Activated naive CD8-positive, alpha-beta T cell treated with anti-CD3 and anti-CD28 coated beads for 36 hours (primary cell): Measurements from ENCODE around the gene CDC25B. TPM values are rescaled to one million over a fixed set of nuclear protein-coding genes. Genes with fewer than 3 reads are reported as not detected.
"Not testable (repeated sequence)": the region's sequence is repeated elsewhere in the genome, so short reads cannot be mapped to it uniquely, and the experiment has no call there.

Source experiments
- DNase-seq: peaks from one replicate; pipeline ENCODE4 v3.0.0; 2021
- H3K27ac Mint-ChIP-seq: one replicate; pipeline ENCODE4 v1.8.0; 2022; ENCODE audit warnings: mild to moderate bottlenecking, moderate library complexity, mixed read lengths
- H3K27me3 Mint-ChIP-seq: one replicate; pipeline ENCODE4 v1.8.0; 2022; ENCODE audit warnings: mild to moderate bottlenecking, mixed read lengths
- H3K36me3 Mint-ChIP-seq: one replicate; pipeline ENCODE4 v1.8.0; 2021; ENCODE audit warnings: mild to moderate bottlenecking, mixed read lengths
- H3K4me1 Mint-ChIP-seq: one replicate; pipeline ENCODE4 v1.8.0; 2021; ENCODE audit warnings: mixed read lengths
- H3K4me3 Mint-ChIP-seq: one replicate; pipeline ENCODE4 v1.8.0; 2022; ENCODE audit warnings: mild to moderate bottlenecking, moderate library complexity, mixed read lengths
- H3K9me3 Mint-ChIP-seq: one replicate; pipeline ENCODE4 v1.8.0; 2022; ENCODE audit warnings: mixed read lengths
- total RNA-seq, 2 experiments: library from RNA; stranded (reverse); gene quantifications; one replicate each; pipeline ENCODE4 v1.2.3, GENCODE V29; 2021

Gene CDC25B
- total RNA-seq, 2 experiments from 2014 or later: 54.6 to 60.9 TPM

DNA sequence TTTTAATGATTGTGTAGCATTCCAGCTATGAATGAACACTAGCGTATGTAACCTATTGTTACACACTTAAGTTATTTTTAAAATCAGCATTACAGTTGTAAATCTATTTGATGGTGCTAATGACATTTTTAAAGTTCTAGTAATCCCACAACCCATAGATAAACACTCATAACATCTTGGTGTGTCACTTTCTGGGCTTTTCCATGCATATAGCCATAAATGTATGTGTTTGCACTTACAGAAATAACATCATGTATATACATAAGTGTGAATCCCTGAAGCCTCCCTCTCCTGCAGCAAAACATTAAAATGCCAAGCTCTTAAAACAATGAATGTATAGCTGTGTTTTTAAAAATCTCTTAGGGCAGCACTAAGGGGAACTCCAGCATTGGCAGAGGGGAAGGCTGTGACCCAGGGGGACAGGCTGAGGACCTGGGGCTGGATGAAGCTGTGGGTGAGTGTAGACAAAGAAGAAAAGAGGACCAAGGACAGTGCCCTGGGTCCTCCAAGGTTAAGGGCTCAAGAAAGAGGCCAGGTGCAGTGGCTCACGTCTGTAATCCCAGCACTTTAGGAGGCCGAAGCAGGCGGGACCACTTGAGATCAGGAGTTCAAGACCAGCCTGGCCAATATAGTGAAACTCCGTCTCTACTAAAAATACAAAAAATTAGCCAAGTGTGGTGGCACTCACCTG lies 8.6 kb upstream of the CDC25B start:
- H3K27ac Mint-ChIP-seq: no peak overlapping the region
- H3K4me1 Mint-ChIP-seq: peaks cover 23% of the 10 kb centered on the region
- no peak for DNase-seq
- peak overlapping the region; percentile 68 for H3K4me3 Mint-ChIP-seq
- H3K27me3 Mint-ChIP-seq: no peaks in the 10 kb centered on the region
- no peaks in the 10 kb centered on the region for H3K9me3 Mint-ChIP-seq
- peaks cover 10% of the 10 kb centered on the region for H3K36me3 Mint-ChIP-seq

DNA sequence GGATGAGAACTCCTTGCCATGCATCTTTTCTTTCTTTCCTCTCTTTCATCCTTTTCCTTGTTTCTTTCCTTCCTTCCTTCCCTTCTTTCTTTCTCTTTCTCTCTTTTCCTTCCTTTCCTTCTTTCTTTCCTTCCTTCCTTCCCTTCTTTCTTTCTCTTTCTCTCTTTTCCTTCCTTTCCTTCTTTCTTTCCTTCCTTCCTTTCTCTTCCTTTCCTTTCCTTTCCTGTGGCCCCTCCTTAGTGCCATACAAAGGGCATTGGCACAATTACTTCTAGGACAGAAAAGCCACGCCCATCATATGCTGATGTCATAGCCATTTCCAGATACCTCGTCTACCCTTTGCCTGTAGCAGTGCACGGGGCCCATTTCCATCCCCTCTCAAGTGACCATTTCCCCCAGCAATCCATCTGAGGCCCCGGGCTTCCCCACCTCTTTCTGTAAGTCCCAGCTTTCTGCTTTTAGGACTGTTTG lies 7.4 kb upstream of the CDC25B start:
- Mint-ChIP-seq H3K36me3 (peaks cover 9% of the 10 kb centered on the region), H3K4me1 (peaks cover 21% of the 10 kb centered on the region), H3K4me3 (no peak overlapping the region), H3K27ac (no peak overlapping the region), H3K27me3 (no peaks in the 10 kb centered on the region), H3K9me3 (no peaks in the 10 kb centered on the region)
- no peak for DNase-seq

DNA sequence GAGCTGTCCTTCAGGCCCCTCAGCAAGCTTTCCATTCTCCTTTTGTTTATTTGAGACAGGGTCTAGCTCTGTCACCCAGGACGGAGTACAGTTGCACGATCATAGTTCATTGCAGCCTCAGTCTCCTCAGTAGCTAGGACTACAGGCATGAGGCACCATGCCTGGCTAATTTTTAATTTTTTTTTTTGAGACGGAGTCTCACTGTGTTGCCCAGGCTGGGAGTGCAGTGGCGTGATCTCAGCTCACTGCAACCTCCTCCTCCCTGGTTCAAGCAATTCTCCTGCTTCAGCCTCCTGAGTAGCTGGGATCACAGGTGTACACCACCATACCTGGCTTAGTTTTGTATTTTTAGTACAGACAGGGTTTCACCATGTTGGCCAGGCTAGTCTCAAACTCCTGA lies 6.9 kb upstream of the CDC25B start:
- not testable (repeated sequence) for DNase-seq, H3K9me3 Mint-ChIP-seq, H3K4me3 Mint-ChIP-seq, H3K27me3 Mint-ChIP-seq, H3K27ac Mint-ChIP-seq, H3K36me3 Mint-ChIP-seq
- H3K4me1 Mint-ChIP-seq: peaks cover 21% of the 10 kb centered on the region

DNA sequence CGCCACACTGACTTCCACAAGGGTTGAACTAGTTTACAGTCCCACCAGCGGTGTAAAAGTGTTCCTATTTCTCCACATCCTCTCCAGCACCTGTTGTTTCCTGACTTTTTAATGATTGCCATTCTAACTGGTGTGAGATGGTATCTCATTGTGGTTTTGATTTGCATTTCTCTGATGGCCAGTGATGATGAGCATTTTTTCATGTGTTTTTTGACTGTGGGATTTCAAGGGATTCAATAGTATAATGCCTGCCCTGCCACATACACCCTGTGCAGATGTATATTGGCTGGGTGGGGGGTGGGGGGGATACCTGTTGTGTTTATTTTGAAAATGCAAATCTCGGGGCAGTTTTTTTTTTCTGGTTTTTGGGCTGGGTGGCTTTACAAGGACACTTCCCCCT lies 1.9 kb upstream of the CDC25B start:
- peaks cover 30% of the 10 kb centered on the region for H3K4me1 Mint-ChIP-seq
- H3K27ac Mint-ChIP-seq, H3K27me3 Mint-ChIP-seq, H3K4me3 Mint-ChIP-seq, H3K9me3 Mint-ChIP-seq, DNase-seq: not testable (repeated sequence)
- H3K36me3 Mint-ChIP-seq: peaks cover 18% of the 10 kb centered on the region

DNA sequence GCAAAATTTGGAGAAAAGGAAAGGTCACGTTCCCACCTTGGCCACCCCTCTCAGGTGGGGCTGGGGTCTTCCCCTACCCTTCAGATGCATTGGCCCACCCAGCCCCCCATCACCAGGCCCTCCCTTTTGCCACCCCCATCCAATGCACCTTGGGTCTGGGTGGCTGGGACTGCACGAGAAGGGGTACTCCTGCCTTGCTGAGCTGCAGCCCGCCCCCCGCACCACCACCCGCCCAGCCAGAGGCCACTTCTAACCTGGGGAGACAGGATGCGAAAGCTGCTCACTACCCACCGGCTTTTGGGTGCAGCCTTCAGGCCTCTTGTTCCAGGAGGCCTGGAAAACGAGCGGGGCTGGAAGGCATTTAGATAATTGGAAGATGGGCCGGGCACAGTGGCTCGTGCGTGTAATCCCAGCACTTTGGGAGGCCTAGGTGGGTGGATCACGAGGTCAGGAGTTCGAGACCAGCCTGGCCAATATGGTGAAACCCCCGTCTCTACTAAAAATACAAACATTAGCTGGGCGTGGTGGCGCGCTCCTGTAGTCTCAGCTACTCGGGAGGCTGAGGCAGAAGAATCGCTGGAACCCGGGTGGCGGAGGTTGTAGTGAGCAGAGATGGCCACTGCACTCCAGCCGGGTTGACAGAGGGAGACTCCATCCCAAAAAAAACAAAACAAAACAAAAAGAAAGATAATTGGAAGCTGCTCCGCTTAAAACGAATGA lies 1.2 kb upstream of the CDC25B start:
- no peak for DNase-seq
- Mint-ChIP-seq H3K27ac (peak overlapping the region; percentile 96), H3K9me3 (no peaks in the 10 kb centered on the region)

DNA sequence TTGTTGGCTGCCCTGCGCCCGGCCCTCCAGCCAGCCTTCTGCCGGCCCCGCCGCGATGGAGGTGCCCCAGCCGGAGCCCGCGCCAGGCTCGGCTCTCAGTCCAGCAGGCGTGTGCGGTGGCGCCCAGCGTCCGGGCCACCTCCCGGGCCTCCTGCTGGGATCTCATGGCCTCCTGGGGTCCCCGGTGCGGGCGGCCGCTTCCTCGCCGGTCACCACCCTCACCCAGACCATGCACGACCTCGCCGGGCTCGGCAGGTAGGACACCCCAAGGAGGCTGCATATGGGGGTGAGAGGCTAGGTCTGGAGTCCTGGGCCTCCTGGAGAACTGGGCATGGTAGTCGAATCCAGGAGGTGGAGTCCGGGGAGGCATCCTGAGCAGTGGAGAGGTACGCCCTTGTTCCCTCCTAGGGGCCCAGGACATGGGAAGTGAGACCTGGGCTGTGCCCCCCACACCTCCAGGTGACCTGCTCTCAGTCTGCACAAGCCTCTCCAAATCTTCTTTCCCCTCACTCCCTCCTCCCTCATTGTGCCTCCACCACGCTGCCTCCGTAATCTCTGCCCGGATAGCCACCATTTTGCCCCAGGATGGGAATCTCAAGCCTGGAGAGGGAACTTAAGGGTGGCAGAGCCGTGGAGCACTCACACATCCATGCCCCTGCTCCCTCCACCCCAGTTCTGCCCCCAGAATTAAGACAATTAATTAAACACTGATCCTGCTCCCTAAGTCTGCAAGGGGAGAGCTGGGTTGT lies 541 bp downstream of the CDC25B start:
- peak overlapping the region; percentile 94 for H3K27ac Mint-ChIP-seq
- H3K9me3 Mint-ChIP-seq: no peaks in the 10 kb centered on the region
- no peaks in the 10 kb centered on the region for H3K27me3 Mint-ChIP-seq
- H3K36me3 Mint-ChIP-seq: peaks cover 31% of the 10 kb centered on the region
- DNase-seq: no peak
- peak overlapping the region; percentile 98 for H3K4me3 Mint-ChIP-seq
- peaks cover 45% of the 10 kb centered on the region for H3K4me1 Mint-ChIP-seq

More for the DNA sequence above, 1.2 kb upstream of the CDC25B start:
- peaks cover 37% of the 10 kb centered on the region for H3K4me1 Mint-ChIP-seq
- H3K27me3 Mint-ChIP-seq: no peaks in the 10 kb centered on the region
- H3K4me3 Mint-ChIP-seq: peak overlapping the region; percentile 98
- H3K36me3 Mint-ChIP-seq: peaks cover 21% of the 10 kb centered on the region

DNA sequence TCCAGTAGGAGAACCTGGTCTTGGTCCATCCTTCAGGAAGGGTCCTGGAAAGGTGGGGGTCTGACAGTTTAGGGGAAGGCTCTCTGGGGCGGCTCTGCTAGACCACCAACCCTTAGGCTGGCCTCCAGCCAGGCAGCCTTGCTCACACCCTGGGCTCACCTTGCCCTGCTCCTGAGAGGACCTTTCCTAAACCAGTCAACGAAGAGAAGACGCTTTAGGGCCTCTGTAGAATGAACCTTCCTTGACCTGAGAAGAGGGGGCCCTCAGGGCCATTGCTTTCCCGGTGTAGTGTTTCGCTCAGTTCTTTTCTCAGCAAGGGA lies 1.1 kb downstream of the CDC25B start:
- Mint-ChIP-seq H3K9me3 (no peaks in the 10 kb centered on the region), H3K27me3 (no peaks in the 10 kb centered on the region)

DNA sequence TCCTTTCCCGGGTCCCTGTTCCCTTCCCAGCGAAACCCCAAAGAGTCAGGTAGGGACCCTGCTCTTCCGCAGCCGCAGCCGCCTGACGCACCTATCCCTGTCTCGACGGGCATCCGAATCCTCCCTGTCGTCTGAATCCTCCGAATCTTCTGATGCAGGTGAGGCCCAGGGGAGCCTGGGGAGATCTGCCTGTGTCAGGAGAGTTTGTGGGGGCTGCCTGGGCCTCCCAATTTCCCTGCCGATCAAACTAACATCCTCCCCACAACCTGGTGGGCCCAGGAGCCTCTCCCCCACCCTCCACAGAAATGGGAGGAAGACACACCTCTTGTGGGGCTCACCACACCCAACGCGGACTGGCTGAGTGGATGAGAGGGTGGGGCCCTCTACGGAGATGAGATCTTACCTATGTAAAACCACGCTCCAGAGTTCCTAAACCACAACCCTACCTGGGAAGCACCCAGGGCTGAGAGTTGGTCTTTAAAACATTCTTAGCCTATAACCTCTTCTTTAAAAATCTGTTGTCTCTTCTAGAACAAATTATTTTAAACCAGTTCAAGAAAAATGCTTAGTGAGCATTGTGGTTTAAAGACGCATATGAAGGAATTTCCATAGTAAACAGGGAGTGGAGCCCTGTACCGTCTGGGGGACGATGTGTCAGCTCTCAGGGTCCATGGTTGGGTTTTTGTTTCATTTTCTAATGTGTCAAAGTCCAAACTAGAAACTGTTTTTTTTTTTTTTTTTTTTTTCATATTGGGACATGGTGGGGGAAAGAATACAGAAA lies 1.7 kb downstream of the CDC25B start:
- no peaks in the 10 kb centered on the region for H3K27me3 Mint-ChIP-seq
- peak overlapping the region; percentile 94 for H3K27ac Mint-ChIP-seq
- peak overlapping the region; percentile 98 for H3K4me3 Mint-ChIP-seq
- DNase-seq: peak; percentile 59
- H3K36me3 Mint-ChIP-seq: peaks cover 37% of the 10 kb centered on the region
- H3K9me3 Mint-ChIP-seq: no peaks in the 10 kb centered on the region
- peaks cover 49% of the 10 kb centered on the region for H3K4me1 Mint-ChIP-seq

More for the DNA sequence above, 1.1 kb downstream of the CDC25B start:
- no peak for DNase-seq
- Mint-ChIP-seq H3K4me3 (peak overlapping the region; percentile 98), H3K4me1 (peaks cover 45% of the 10 kb centered on the region), H3K27ac (peak overlapping the region; percentile 94), H3K36me3 (peaks cover 33% of the 10 kb centered on the region)

DNA sequence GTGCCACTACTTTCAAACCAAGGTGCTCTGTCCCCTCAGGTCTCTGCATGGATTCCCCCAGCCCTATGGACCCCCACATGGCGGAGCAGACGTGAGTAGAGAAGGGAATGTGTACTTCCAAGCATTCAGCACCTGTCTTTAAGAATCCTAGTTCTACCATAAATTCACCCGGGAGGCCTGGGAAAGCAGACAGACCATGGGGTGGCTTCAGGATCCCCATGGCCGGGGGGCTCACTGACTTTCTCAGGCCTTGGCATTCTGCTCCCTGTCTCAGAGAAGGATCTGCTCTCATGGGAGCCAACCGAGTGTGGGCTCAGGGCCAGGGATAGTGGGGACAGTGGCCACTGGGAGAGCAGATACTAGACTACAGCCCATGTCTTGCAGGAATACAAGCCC lies 2.3 kb downstream of the CDC25B start:
- H3K27me3 Mint-ChIP-seq: no peaks in the 10 kb centered on the region
- H3K36me3 Mint-ChIP-seq: peaks cover 38% of the 10 kb centered on the region
- peak overlapping the region; percentile 94 for H3K27ac Mint-ChIP-seq
- H3K4me1 Mint-ChIP-seq: peaks cover 51% of the 10 kb centered on the region
- DNase-seq: no peak
- H3K4me3 Mint-ChIP-seq: peak overlapping the region; percentile 98
- H3K9me3 Mint-ChIP-seq: no peaks in the 10 kb centered on the region

DNA sequence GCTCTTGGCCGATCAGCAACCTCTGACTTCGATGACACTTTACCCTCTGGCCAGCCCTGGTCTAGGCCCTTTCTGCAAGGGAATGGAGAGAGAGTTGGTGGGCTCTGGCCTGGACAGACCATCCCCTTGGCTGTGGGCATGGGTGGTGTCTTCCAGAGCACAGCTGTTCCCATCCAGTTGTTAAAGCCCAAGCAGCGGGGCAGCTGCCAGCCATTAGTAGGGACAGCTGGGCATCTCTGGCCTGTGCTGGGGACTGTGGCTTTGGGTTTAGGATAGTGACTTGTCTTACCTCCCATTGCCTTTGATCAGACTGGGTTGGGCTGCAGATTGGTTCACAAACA lies 2.8 kb downstream of the CDC25B start:
- no peak for DNase-seq
- peak overlapping the region; percentile 94 for H3K27ac Mint-ChIP-seq
- peak overlapping the region; percentile 35 for H3K4me3 Mint-ChIP-seq
- H3K36me3 Mint-ChIP-seq: peaks cover 42% of the 10 kb centered on the region
- peaks cover 53% of the 10 kb centered on the region for H3K4me1 Mint-ChIP-seq
- H3K9me3 Mint-ChIP-seq: no peaks in the 10 kb centered on the region
- no peaks in the 10 kb centered on the region for H3K27me3 Mint-ChIP-seq

DNA sequence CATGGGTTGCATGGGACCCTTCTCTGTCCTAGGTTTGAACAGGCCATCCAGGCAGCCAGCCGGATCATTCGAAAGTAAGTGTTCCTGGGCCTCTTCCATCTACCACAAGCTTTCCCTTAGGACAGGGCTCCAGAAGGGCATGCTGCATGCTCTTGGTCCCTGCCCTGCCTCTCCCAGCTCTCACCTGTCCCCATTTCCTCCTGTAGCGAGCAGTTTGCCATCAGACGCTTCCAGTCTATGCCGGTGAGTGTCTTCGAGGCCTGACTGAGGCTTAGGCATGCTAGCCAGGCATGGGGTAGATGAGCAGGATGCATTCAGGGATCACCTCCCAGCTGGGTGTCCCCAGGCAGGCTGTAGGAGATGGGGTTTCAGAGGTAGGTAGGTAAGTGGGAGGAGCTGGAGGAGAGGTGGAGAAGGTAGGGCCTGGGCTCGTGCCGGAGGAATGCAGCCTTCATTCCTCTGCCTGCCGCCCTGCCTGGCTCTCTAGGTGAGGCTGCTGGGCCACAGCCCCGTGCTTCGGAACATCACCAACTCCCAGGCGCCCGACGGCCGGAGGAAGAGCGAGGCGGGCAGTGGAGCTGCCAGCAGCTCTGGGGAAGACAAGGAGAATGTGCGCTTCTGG lies 4.3 kb downstream of the CDC25B start:
- Mint-ChIP-seq H3K4me1 (peaks cover 55% of the 10 kb centered on the region), H3K4me3 (peak overlapping the region; percentile 8), H3K27ac (peak overlapping the region; percentile 94)

DNA sequence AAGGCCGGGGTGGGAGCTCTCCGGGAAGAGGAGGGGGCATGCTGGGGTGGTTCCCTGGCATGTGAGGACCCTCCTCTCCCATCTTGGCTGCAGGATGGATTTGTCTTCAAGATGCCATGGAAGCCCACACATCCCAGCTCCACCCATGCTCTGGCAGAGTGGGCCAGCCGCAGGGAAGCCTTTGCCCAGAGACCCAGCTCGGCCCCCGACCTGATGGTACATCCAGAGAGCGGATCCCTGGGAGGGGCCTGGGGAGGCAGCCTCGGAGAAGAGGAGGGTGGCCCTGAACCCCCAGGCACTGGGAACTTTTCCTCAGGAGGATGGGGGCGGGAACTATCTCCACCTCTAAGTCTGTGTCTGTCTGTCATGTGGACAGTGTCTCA lies 4.8 kb downstream of the CDC25B start:
- DNase-seq: no peak
- Mint-ChIP-seq H3K27ac (peak overlapping the region; percentile 15), H3K4me1 (peaks cover 54% of the 10 kb centered on the region), H3K9me3 (no peaks in the 10 kb centered on the region), H3K27me3 (no peaks in the 10 kb centered on the region), H3K4me3 (no peak overlapping the region), H3K36me3 (peaks cover 58% of the 10 kb centered on the region)

More for the DNA sequence above, 4.3 kb downstream of the CDC25B start:
- Mint-ChIP-seq H3K9me3 (no peaks in the 10 kb centered on the region), H3K36me3 (peaks cover 54% of the 10 kb centered on the region), H3K27me3 (no peaks in the 10 kb centered on the region)
- DNase-seq: no peak

DNA sequence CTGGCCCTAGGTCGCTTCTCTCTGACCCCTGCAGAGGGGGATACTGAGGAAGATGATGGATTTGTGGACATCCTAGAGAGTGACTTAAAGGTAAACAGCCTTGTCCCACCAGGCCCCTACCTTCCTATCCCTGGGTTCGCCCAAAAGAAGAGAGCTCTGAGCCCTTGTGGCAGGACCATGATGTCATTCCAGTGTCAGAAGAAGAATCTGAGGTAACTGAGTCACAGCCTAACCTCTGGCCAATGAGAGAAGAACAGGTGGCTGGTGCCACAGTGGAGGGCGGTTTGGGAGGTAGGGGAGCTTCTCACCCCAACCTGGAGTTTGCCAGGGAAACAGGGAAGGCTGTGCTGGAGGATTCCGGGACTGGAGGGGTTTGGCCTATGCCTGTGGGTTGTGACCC lies 5.2 kb downstream of the CDC25B start:
- Mint-ChIP-seq H3K9me3 (no peaks in the 10 kb centered on the region), H3K4me1 (peaks cover 56% of the 10 kb centered on the region), H3K27ac (peak overlapping the region; percentile 15), H3K27me3 (no peaks in the 10 kb centered on the region), H3K36me3 (peaks cover 61% of the 10 kb centered on the region), H3K4me3 (no peak overlapping the region)
- no peak for DNase-seq

DNA sequence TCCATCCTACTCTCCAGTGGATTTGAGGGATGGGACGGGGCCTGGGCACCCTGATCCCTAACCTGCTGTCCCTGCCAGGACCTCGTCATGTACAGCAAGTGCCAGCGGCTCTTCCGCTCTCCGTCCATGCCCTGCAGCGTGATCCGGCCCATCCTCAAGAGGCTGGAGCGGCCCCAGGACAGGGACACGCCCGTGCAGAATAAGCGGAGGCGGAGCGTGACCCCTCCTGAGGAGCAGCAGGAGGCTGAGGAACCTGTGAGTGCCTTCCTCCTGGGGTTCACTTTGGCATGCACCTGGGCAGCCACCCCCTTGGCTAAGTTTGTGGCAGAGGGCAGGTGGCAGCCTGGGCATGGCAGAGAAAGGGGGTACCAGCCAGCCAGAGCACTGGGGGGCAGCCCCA lies 5.7 kb downstream of the CDC25B start:
- H3K36me3 Mint-ChIP-seq: peaks cover 60% of the 10 kb centered on the region
- no peak overlapping the region for H3K4me3 Mint-ChIP-seq
- H3K27ac Mint-ChIP-seq: peak overlapping the region; percentile 35
- DNase-seq: no peak
- no peaks in the 10 kb centered on the region for H3K27me3 Mint-ChIP-seq
- H3K4me1 Mint-ChIP-seq: peaks cover 57% of the 10 kb centered on the region
- no peaks in the 10 kb centered on the region for H3K9me3 Mint-ChIP-seq
